ENCODE measurements around the gene LRIF1.
"Not testable (repeated sequence)": the region's sequence is repeated elsewhere in the genome, so short reads cannot be mapped to it uniquely, and the experiment has no call there.

The LRIF1 gene

GRCh38 chr1:110952031-110952430 is 11.7 kb downstream of the LRIF1 start:
- Histone ChIP-seq H3K27me3 (ENCODE audit: control insufficient read depth in 1 of 2, insufficient read depth in 2 of 2, low read length in 2 of 2) (no peaks in the 10 kb centered on the region), H3K4me3 (ENCODE audit: low read depth in 1 of 2, low read length in 2 of 2) (no peak overlapping the region), H3K27ac (ENCODE audit: low read depth, low read length) (no peak overlapping the region), H3K9ac (ENCODE audit: low read depth in 1 of 2, low read length in 2 of 2) (no peak overlapping the region), H3K9me3 (ENCODE audit: control insufficient read depth in 1 of 2, low read length in 2 of 2) (peaks cover 0 to 2% of the 10 kb centered on the region in 2 donors), H3K4me1 (ENCODE audit: control insufficient read depth in 1 of 2, insufficient read depth in 2 of 2, low read length in 2 of 2) (no peaks in the 10 kb centered on the region), H3K36me3 (ENCODE audit: control insufficient read depth in 1 of 2, insufficient read depth in 2 of 2, low read length in 2 of 2) (peaks cover 14 to 19% of the 10 kb centered on the region in 2 donors)

- Histone ChIP-seq H3K27me3 (ENCODE audit: control insufficient read depth in 1 of 2, insufficient read depth in 2 of 2, low read length in 2 of 2) (no peaks in the 10 kb centered on the region), H3K36me3 (ENCODE audit: control insufficient read depth in 1 of 2, insufficient read depth in 2 of 2, low read length in 2 of 2) (peaks cover 14 to 19% of the 10 kb centered on the region in 2 donors), H3K9ac (ENCODE audit: low read depth in 1 of 2, low read length in 2 of 2) (no peak overlapping the region), H3K4me3 (ENCODE audit: low read depth in 1 of 2, low read length in 2 of 2) (no peak overlapping the region), H3K9me3 (ENCODE audit: control insufficient read depth in 1 of 2, low read length in 2 of 2) (peaks cover 0 to 2% of the 10 kb centered on the region in 2 donors), H3K27ac (ENCODE audit: low read depth, low read length) (no peak overlapping the region), H3K4me1 (ENCODE audit: control insufficient read depth in 1 of 2, insufficient read depth in 2 of 2, low read length in 2 of 2) (no peaks in the 10 kb centered on the region)
Measured at GRCh38 chr1:110951161-110951560, 12.6 kb downstream of the LRIF1 start.

GRCh38 chr1:110948038-110948810 is 15.5 kb downstream of the LRIF1 start:
- H3K4me3 ChIP-seq (ENCODE audit: low read depth in 1 of 2, low read length in 2 of 2): no peak overlapping the region
- H3K9me3 ChIP-seq (ENCODE audit: control insufficient read depth in 1 of 2, low read length in 2 of 2): peaks cover 0 to 2% of the 10 kb centered on the region in 2 donors
- no peak overlapping the region for H3K27ac ChIP-seq (ENCODE audit: low read depth, low read length)
- H3K27me3 ChIP-seq (ENCODE audit: control insufficient read depth in 1 of 2, insufficient read depth in 2 of 2, low read length in 2 of 2): no peaks in the 10 kb centered on the region
- peaks cover 14 to 19% of the 10 kb centered on the region in 2 donors for H3K36me3 ChIP-seq (ENCODE audit: control insufficient read depth in 1 of 2, insufficient read depth in 2 of 2, low read length in 2 of 2)
- no peaks in the 10 kb centered on the region for H3K4me1 ChIP-seq (ENCODE audit: control insufficient read depth in 1 of 2, insufficient read depth in 2 of 2, low read length in 2 of 2)
- H3K9ac ChIP-seq (ENCODE audit: low read depth in 1 of 2, low read length in 2 of 2): no peak overlapping the region

GRCh38 chr1:110945626-110946025 is 18.1 kb downstream of the LRIF1 start:
- Histone ChIP-seq H3K36me3 (ENCODE audit: control insufficient read depth in 1 of 2, insufficient read depth in 2 of 2, low read length in 2 of 2) (peaks cover 10 to 11% of the 10 kb centered on the region in 2 donors), H3K9ac (ENCODE audit: low read depth in 1 of 2, low read length in 2 of 2) (no peak overlapping the region), H3K27me3 (ENCODE audit: control insufficient read depth in 1 of 2, insufficient read depth in 2 of 2, low read length in 2 of 2) (no peaks in the 10 kb centered on the region), H3K4me3 (ENCODE audit: low read depth in 1 of 2, low read length in 2 of 2) (no peak overlapping the region), H3K4me1 (ENCODE audit: control insufficient read depth in 1 of 2, insufficient read depth in 2 of 2, low read length in 2 of 2) (no peaks in the 10 kb centered on the region), H3K27ac (ENCODE audit: low read depth, low read length) (no peak overlapping the region), H3K9me3 (ENCODE audit: control insufficient read depth in 1 of 2, low read length in 2 of 2) (peaks cover 0 to 2% of the 10 kb centered on the region in 2 donors)

DNA sequence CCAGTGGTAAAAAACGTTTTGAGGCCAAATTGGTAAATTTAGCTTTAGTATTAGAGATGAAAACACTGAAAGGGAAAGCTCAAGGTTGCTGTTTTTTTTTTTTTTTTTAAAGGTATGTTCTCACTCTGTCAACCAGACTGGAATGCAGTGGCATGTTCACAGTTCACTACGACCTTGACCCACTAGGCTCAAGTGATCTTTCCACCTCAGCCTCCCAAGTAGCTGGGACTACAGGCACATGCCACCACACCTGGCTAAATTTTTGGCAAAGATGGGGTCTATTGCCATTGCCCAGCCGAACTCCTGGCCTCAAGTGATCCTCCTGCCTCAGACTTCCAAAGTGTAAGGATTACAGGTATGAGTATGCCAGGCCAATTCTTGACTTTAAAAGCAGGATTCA is 18.9 kb downstream of the LRIF1 start:
- Histone ChIP-seq H3K36me3 (ENCODE audit: control insufficient read depth in 1 of 2, insufficient read depth in 2 of 2, low read length in 2 of 2) (peaks cover 7 to 10% of the 10 kb centered on the region in 2 donors), H3K4me3 (ENCODE audit: low read depth in 1 of 2, low read length in 2 of 2) (no peak overlapping the region), H3K9me3 (ENCODE audit: control insufficient read depth in 1 of 2, low read length in 2 of 2) (peaks cover 0 to 2% of the 10 kb centered on the region in 2 donors), H3K9ac (ENCODE audit: low read depth in 1 of 2, low read length in 2 of 2) (no peak overlapping the region), H3K4me1 (ENCODE audit: control insufficient read depth in 1 of 2, insufficient read depth in 2 of 2, low read length in 2 of 2) (no peaks in the 10 kb centered on the region), H3K27me3 (ENCODE audit: control insufficient read depth in 1 of 2, insufficient read depth in 2 of 2, low read length in 2 of 2) (no peaks in the 10 kb centered on the region), H3K27ac (ENCODE audit: low read depth, low read length) (no peak overlapping the region)

DNA sequence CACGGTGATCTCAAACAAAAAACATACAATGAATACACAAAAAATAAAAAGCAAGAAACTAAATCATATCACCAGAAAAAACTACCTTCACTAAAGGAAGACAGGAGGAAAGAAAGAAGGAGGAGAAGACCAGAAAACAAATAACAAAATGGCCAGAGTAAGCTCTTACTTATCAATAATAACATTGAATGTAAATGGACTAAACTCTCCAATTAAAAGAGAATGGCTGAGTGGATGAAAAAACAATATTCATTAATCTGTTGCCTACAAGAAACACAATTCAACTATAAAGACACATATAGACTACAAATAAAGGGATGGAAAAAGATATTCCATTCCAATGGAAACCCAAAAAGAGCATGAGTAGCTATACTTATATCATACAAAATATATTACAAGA is 27.2 kb downstream of the LRIF1 start:
- no peaks in the 10 kb centered on the region for H3K4me1 ChIP-seq (ENCODE audit: control insufficient read depth in 1 of 2, insufficient read depth in 2 of 2, low read length in 2 of 2)
- H3K27me3 ChIP-seq (ENCODE audit: control insufficient read depth in 1 of 2, insufficient read depth in 2 of 2, low read length in 2 of 2): no peaks in the 10 kb centered on the region
- peaks cover 0 to 1% of the 10 kb centered on the region in 2 donors for H3K9me3 ChIP-seq (ENCODE audit: control insufficient read depth in 1 of 2, low read length in 2 of 2)
- H3K9ac ChIP-seq (ENCODE audit: low read depth in 1 of 2, low read length in 2 of 2): no peak overlapping the region
- H3K36me3 ChIP-seq (ENCODE audit: control insufficient read depth in 1 of 2, insufficient read depth in 2 of 2, low read length in 2 of 2): no peaks in the 10 kb centered on the region
- H3K4me3 ChIP-seq (ENCODE audit: low read depth in 1 of 2, low read length in 2 of 2): no peak overlapping the region
- no peak overlapping the region for H3K27ac ChIP-seq (ENCODE audit: low read depth, low read length)

- H3K4me3 ChIP-seq (ENCODE audit: low read depth in 1 of 2, low read length in 2 of 2); H3K9ac ChIP-seq (ENCODE audit: low read depth in 1 of 2, low read length in 2 of 2); H3K27ac ChIP-seq (ENCODE audit: low read depth, low read length); H3K27me3 ChIP-seq (ENCODE audit: control insufficient read depth in 1 of 2, insufficient read depth in 2 of 2, low read length in 2 of 2); H3K9me3 ChIP-seq (ENCODE audit: control insufficient read depth in 1 of 2, low read length in 2 of 2); H3K36me3 ChIP-seq (ENCODE audit: control insufficient read depth in 1 of 2, insufficient read depth in 2 of 2, low read length in 2 of 2); H3K4me1 ChIP-seq (ENCODE audit: control insufficient read depth in 1 of 2, insufficient read depth in 2 of 2, low read length in 2 of 2): not testable (repeated sequence)
Measured at GRCh38 chr1:110931097-110931496, 32.6 kb downstream of the LRIF1 start.

DNA sequence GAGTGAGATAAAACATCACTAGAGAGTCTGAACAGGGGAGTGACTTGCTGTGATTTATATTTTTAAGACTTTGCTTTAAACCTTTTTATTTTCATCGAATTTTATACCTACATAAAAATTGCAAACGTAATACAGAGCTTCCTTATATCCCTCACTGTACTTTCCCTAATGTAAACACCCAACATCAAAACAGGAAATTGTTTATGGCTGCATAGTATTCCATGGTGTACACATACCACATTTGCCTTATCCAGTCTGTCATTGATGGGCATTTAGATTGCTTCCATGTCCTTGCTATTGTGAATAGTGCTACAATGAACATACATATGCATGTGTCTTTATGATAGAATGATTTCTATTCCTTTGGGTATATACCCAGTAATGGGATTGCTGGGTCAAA is 34.8 kb downstream of the LRIF1 start:
- no peaks in the 10 kb centered on the region for H3K4me1 ChIP-seq (ENCODE audit: control insufficient read depth in 1 of 2, insufficient read depth in 2 of 2, low read length in 2 of 2)
- peaks cover 1 to 4% of the 10 kb centered on the region in 2 donors for H3K9me3 ChIP-seq (ENCODE audit: control insufficient read depth in 1 of 2, low read length in 2 of 2)
- no peak overlapping the region for H3K4me3 ChIP-seq (ENCODE audit: low read depth in 1 of 2, low read length in 2 of 2)
- no peak overlapping the region for H3K27ac ChIP-seq (ENCODE audit: low read depth, low read length)
- no peaks in the 10 kb centered on the region for H3K27me3 ChIP-seq (ENCODE audit: control insufficient read depth in 1 of 2, insufficient read depth in 2 of 2, low read length in 2 of 2)
- H3K9ac ChIP-seq (ENCODE audit: low read depth in 1 of 2, low read length in 2 of 2): no peak overlapping the region
- H3K36me3 ChIP-seq (ENCODE audit: control insufficient read depth in 1 of 2, insufficient read depth in 2 of 2, low read length in 2 of 2): no peaks in the 10 kb centered on the region

DNA sequence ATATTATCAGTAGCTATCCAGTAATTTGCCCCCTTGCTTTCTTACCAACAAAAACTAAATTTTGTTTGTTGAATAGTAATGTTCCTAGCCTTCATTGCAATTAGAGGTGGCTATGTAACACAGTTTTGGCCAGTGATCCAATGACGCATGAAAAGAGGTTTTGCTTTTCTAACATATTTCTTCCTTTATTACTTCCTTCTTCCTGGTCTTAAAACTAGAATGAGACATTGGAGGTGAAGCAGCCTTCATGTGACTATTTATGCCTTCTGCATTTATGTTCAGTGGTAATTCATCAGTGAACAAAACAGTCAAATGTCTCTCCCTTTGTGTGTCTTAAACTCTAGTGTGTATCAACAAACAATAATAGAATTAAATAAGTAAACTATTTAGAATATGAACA is 35.5 kb downstream of the LRIF1 start:
- peaks cover 0 to 4% of the 10 kb centered on the region in 2 donors for H3K9me3 ChIP-seq (ENCODE audit: control insufficient read depth in 1 of 2, low read length in 2 of 2)
- H3K36me3 ChIP-seq (ENCODE audit: control insufficient read depth in 1 of 2, insufficient read depth in 2 of 2, low read length in 2 of 2): no peaks in the 10 kb centered on the region
- no peak overlapping the region for H3K9ac ChIP-seq (ENCODE audit: low read depth in 1 of 2, low read length in 2 of 2)
- H3K27me3 ChIP-seq (ENCODE audit: control insufficient read depth in 1 of 2, insufficient read depth in 2 of 2, low read length in 2 of 2): no peaks in the 10 kb centered on the region
- no peaks in the 10 kb centered on the region for H3K4me1 ChIP-seq (ENCODE audit: control insufficient read depth in 1 of 2, insufficient read depth in 2 of 2, low read length in 2 of 2)
- H3K27ac ChIP-seq (ENCODE audit: low read depth, low read length): no peak overlapping the region
- H3K4me3 ChIP-seq (ENCODE audit: low read depth in 1 of 2, low read length in 2 of 2): no peak overlapping the region

GRCh38 chr1:110927484-110928075 is 36.1 kb downstream of the LRIF1 start:
- H3K9me3 ChIP-seq (ENCODE audit: control insufficient read depth in 1 of 2, low read length in 2 of 2): peaks cover 2 to 4% of the 10 kb centered on the region in 2 donors
- H3K4me3 ChIP-seq (ENCODE audit: low read depth in 1 of 2, low read length in 2 of 2): no peak overlapping the region
- H3K36me3 ChIP-seq (ENCODE audit: control insufficient read depth in 1 of 2, insufficient read depth in 2 of 2, low read length in 2 of 2): no peaks in the 10 kb centered on the region
- H3K9ac ChIP-seq (ENCODE audit: low read depth in 1 of 2, low read length in 2 of 2): no peak overlapping the region
- no peaks in the 10 kb centered on the region for H3K27me3 ChIP-seq (ENCODE audit: control insufficient read depth in 1 of 2, insufficient read depth in 2 of 2, low read length in 2 of 2)
- no peak overlapping the region for H3K27ac ChIP-seq (ENCODE audit: low read depth, low read length)
- H3K4me1 ChIP-seq (ENCODE audit: control insufficient read depth in 1 of 2, insufficient read depth in 2 of 2, low read length in 2 of 2): no peaks in the 10 kb centered on the region

Measured in duodenal mucosa (tissue), 2 donors.